ENCODE data around the gene VPS13C.

Gene VPS13C

DNA sequence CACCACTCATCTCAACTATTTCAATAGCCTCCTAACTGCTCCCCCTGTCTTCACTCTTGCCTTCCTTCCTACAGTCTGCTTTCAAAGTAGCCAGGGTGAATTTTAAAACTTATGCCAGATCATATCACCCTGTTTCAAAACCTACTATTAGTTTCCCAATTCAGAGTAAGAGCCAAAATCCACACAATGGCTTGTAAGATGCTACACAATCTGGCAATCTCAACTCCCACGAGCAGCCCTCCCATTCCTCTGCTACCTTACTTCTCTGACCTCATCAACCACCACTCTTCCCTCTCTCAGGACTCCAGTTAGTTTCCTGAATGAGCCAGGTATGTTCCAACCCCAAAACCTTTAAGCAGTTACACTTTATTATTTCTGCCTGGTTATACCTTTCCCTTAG, 62.5 kb downstream of the VPS13C start:
- Histone ChIP-seq H3K4me3 (ENCODE audit: insufficient read depth, low read depth, low read length, poor library complexity, severe bottlenecking) (no peak overlapping the region), H3K36me3 (ENCODE audit: control insufficient read depth, insufficient read depth, low read length) (no peaks in the 10 kb centered on the region), H3K4me1 (ENCODE audit: control insufficient read depth, insufficient read depth, low read length, poor library complexity, severe bottlenecking) (no peaks in the 10 kb centered on the region), H3K27ac (ENCODE audit: insufficient read depth, low read length, poor library complexity, severe bottlenecking) (no peak overlapping the region), H3K9me3 (ENCODE audit: control insufficient read depth, low read length) (no peaks in the 10 kb centered on the region), H3K27me3 (replicated peaks; ENCODE audit: control insufficient read depth, insufficient read depth, low read length, poor library complexity, severe bottlenecking) (no peaks in the 10 kb centered on the region)
- no peak for DNase-seq

DNA sequence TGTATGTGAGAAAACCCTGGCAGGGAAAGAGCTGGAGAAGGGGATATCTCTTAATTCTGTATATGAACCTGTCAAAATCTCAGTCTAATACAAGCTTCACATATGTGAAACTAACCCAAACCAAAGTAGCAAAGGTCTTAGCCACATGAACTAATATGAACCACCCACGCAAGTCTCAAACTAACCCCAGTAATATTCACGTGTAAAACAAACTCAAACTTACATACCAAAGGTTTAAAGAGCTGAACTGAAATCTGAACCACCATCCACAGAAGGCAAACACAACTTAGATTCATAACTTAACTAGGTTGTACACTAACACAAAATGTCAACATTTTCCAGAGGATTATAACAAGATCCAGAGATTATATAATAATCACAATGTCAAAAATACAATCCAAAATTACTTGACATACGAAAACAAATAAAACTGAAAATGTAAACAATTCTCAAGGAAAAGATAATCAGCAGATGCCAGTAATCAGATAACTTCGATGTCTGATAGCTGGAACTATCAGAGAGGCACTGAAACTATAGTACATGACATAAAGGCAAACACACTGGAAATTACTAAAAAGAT, 64.1 kb downstream of the VPS13C start:
- Histone ChIP-seq H3K27ac (ENCODE audit: insufficient read depth, low read length, poor library complexity, severe bottlenecking) (no peak overlapping the region), H3K4me3 (ENCODE audit: insufficient read depth, low read depth, low read length, poor library complexity, severe bottlenecking) (no peak overlapping the region), H3K27me3 (replicated peaks; ENCODE audit: control insufficient read depth, insufficient read depth, low read length, poor library complexity, severe bottlenecking) (no peaks in the 10 kb centered on the region), H3K36me3 (ENCODE audit: control insufficient read depth, insufficient read depth, low read length) (no peaks in the 10 kb centered on the region), H3K9me3 (ENCODE audit: control insufficient read depth, low read length) (no peaks in the 10 kb centered on the region), H3K4me1 (ENCODE audit: control insufficient read depth, insufficient read depth, low read length, poor library complexity, severe bottlenecking) (no peaks in the 10 kb centered on the region)
- no peak for DNase-seq

DNA sequence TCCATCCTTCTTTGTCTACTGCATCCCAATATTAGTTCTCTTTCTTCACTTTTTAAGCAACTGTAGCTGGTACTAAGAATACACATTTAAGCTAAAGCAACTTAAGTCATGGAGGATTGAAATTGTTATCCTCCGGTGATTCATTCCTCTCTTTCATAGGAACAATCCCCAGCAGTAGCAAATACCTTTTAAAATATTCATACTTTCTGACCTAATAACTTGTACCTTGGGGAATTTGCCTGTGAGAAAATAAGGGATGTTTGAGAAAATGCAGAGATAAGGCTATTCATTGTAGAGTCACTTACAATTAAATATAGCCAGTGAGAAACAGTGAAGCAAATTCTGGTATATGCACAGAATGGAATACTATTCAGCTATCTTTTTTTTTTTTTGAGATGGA, 66.0 kb downstream of the VPS13C start:
- Histone ChIP-seq H3K36me3 (ENCODE audit: control insufficient read depth, insufficient read depth, low read length) (no peaks in the 10 kb centered on the region), H3K27me3 (replicated peaks; ENCODE audit: control insufficient read depth, insufficient read depth, low read length, poor library complexity, severe bottlenecking) (no peaks in the 10 kb centered on the region), H3K27ac (ENCODE audit: insufficient read depth, low read length, poor library complexity, severe bottlenecking) (no peak overlapping the region), H3K9me3 (ENCODE audit: control insufficient read depth, low read length) (no peaks in the 10 kb centered on the region), H3K4me1 (ENCODE audit: control insufficient read depth, insufficient read depth, low read length, poor library complexity, severe bottlenecking) (no peaks in the 10 kb centered on the region), H3K4me3 (ENCODE audit: insufficient read depth, low read depth, low read length, poor library complexity, severe bottlenecking) (no peak overlapping the region)
- DNase-seq: no peak

DNA sequence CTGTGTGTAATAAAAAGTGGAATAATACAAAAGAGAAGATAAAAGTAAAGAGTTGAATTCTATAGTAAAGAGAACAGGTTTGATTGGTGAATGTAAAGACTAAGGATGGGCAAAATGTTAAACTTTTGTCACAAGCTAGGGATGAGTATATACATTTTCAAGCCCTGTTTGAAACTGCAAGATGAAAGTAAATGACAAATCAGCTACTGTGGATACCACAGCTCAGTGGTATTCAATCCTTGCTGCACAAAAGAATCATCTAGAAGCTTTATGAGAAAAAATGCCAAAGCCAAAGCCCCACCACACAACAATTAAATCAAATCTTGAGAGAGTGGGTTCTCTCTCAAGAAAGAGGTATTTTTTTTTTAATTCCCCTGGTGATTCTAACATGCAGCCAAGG, 67.7 kb downstream of the VPS13C start:
- Histone ChIP-seq H3K27me3 (replicated peaks; ENCODE audit: control insufficient read depth, insufficient read depth, low read length, poor library complexity, severe bottlenecking) (no peaks in the 10 kb centered on the region), H3K4me1 (ENCODE audit: control insufficient read depth, insufficient read depth, low read length, poor library complexity, severe bottlenecking) (no peaks in the 10 kb centered on the region), H3K9me3 (ENCODE audit: control insufficient read depth, low read length) (no peaks in the 10 kb centered on the region), H3K4me3 (ENCODE audit: insufficient read depth, low read depth, low read length, poor library complexity, severe bottlenecking) (no peak overlapping the region), H3K27ac (ENCODE audit: insufficient read depth, low read length, poor library complexity, severe bottlenecking) (no peak overlapping the region), H3K36me3 (ENCODE audit: control insufficient read depth, insufficient read depth, low read length) (peaks cover 5% of the 10 kb centered on the region)
- DNase-seq: no peak

GRCh38 chr15:61989667-61990066, 70.6 kb downstream of the VPS13C start:
- Histone ChIP-seq H3K36me3 (ENCODE audit: control insufficient read depth, insufficient read depth, low read length) (peaks cover 16% of the 10 kb centered on the region), H3K4me1 (ENCODE audit: control insufficient read depth, insufficient read depth, low read length, poor library complexity, severe bottlenecking) (no peaks in the 10 kb centered on the region), H3K4me3 (ENCODE audit: insufficient read depth, low read depth, low read length, poor library complexity, severe bottlenecking) (no peak overlapping the region), H3K27ac (ENCODE audit: insufficient read depth, low read length, poor library complexity, severe bottlenecking) (no peak overlapping the region), H3K9me3 (ENCODE audit: control insufficient read depth, low read length) (no peaks in the 10 kb centered on the region), H3K27me3 (replicated peaks; ENCODE audit: control insufficient read depth, insufficient read depth, low read length, poor library complexity, severe bottlenecking) (no peaks in the 10 kb centered on the region)
- no peak for DNase-seq

- Histone ChIP-seq H3K36me3 (ENCODE audit: control insufficient read depth, insufficient read depth, low read length) (peaks cover 19% of the 10 kb centered on the region), H3K4me3 (ENCODE audit: insufficient read depth, low read depth, low read length, poor library complexity, severe bottlenecking) (no peak overlapping the region), H3K4me1 (ENCODE audit: control insufficient read depth, insufficient read depth, low read length, poor library complexity, severe bottlenecking) (no peaks in the 10 kb centered on the region), H3K9me3 (ENCODE audit: control insufficient read depth, low read length) (no peaks in the 10 kb centered on the region), H3K27me3 (replicated peaks; ENCODE audit: control insufficient read depth, insufficient read depth, low read length, poor library complexity, severe bottlenecking) (no peaks in the 10 kb centered on the region), H3K27ac (ENCODE audit: insufficient read depth, low read length, poor library complexity, severe bottlenecking) (no peak overlapping the region)
- DNase-seq: no peak
Measured at GRCh38 chr15:61987824-61988223, 72.4 kb downstream of the VPS13C start.

GRCh38 chr15:61983081-61983480, 77.2 kb downstream of the VPS13C start:
- no peak for DNase-seq
- no peak overlapping the region for H3K4me3 ChIP-seq (ENCODE audit: insufficient read depth, low read depth, low read length, poor library complexity, severe bottlenecking)
- no peaks in the 10 kb centered on the region for H3K9me3 ChIP-seq (ENCODE audit: control insufficient read depth, low read length)
- H3K36me3 ChIP-seq (ENCODE audit: control insufficient read depth, insufficient read depth, low read length): peaks cover 51% of the 10 kb centered on the region
- H3K27me3 ChIP-seq (replicated peaks; ENCODE audit: control insufficient read depth, insufficient read depth, low read length, poor library complexity, severe bottlenecking): no peaks in the 10 kb centered on the region
- no peak overlapping the region for H3K27ac ChIP-seq (ENCODE audit: insufficient read depth, low read length, poor library complexity, severe bottlenecking)
- no peaks in the 10 kb centered on the region for H3K4me1 ChIP-seq (ENCODE audit: control insufficient read depth, insufficient read depth, low read length, poor library complexity, severe bottlenecking)

DNA sequence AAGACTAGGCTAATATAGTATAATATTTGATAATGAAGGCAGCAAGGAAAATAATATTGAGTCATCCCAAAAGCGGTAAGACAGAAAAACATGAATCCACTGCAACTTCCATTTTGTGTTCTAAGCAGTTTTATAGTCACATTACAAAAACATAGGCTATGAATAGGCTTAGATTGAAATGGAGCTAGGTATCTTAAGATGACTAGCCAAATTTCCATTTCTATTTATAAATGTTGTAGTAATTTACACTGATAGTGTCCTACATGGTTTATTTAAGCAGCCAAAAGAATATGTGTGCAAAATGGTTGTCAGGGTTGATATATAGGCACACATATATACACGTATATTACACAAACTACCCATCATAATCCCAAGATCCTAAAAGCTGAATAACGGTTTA, 82.0 kb downstream of the VPS13C start:
- Histone ChIP-seq H3K4me3 (ENCODE audit: insufficient read depth, low read depth, low read length, poor library complexity, severe bottlenecking) (no peak overlapping the region), H3K36me3 (ENCODE audit: control insufficient read depth, insufficient read depth, low read length) (peaks cover 47% of the 10 kb centered on the region), H3K27ac (ENCODE audit: insufficient read depth, low read length, poor library complexity, severe bottlenecking) (no peak overlapping the region), H3K4me1 (ENCODE audit: control insufficient read depth, insufficient read depth, low read length, poor library complexity, severe bottlenecking) (no peaks in the 10 kb centered on the region), H3K9me3 (ENCODE audit: control insufficient read depth, low read length) (no peaks in the 10 kb centered on the region), H3K27me3 (replicated peaks; ENCODE audit: control insufficient read depth, insufficient read depth, low read length, poor library complexity, severe bottlenecking) (no peaks in the 10 kb centered on the region)
- DNase-seq: no peak

GRCh38 chr15:61974759-61975158, 85.5 kb downstream of the VPS13C start:
- no peaks in the 10 kb centered on the region for H3K4me1 ChIP-seq (ENCODE audit: control insufficient read depth, insufficient read depth, low read length, poor library complexity, severe bottlenecking)
- no peak overlapping the region for H3K27ac ChIP-seq (ENCODE audit: insufficient read depth, low read length, poor library complexity, severe bottlenecking)
- no peak for DNase-seq
- no peaks in the 10 kb centered on the region for H3K9me3 ChIP-seq (ENCODE audit: control insufficient read depth, low read length)
- H3K4me3 ChIP-seq (ENCODE audit: insufficient read depth, low read depth, low read length, poor library complexity, severe bottlenecking): no peak overlapping the region
- peaks cover 51% of the 10 kb centered on the region for H3K36me3 ChIP-seq (ENCODE audit: control insufficient read depth, insufficient read depth, low read length)
- H3K27me3 ChIP-seq (replicated peaks; ENCODE audit: control insufficient read depth, insufficient read depth, low read length, poor library complexity, severe bottlenecking): no peaks in the 10 kb centered on the region

- H3K4me1 ChIP-seq (ENCODE audit: control insufficient read depth, insufficient read depth, low read length, poor library complexity, severe bottlenecking): no peaks in the 10 kb centered on the region
- no peaks in the 10 kb centered on the region for H3K27me3 ChIP-seq (replicated peaks; ENCODE audit: control insufficient read depth, insufficient read depth, low read length, poor library complexity, severe bottlenecking)
- H3K4me3 ChIP-seq (ENCODE audit: insufficient read depth, low read depth, low read length, poor library complexity, severe bottlenecking): no peak overlapping the region
- peaks cover 46% of the 10 kb centered on the region for H3K36me3 ChIP-seq (ENCODE audit: control insufficient read depth, insufficient read depth, low read length)
- no peaks in the 10 kb centered on the region for H3K9me3 ChIP-seq (ENCODE audit: control insufficient read depth, low read length)
- DNase-seq: no peak
- H3K27ac ChIP-seq (ENCODE audit: insufficient read depth, low read length, poor library complexity, severe bottlenecking): no peak overlapping the region
Measured at GRCh38 chr15:61974118-61974517, 86.1 kb downstream of the VPS13C start.
